H1 (cell line): ENCODE data around the gene COLEC12.

Experiments
- CREB1 ChIP-seq: IDR thresholded peaks from 2 replicates; pipeline ENCODE4 v1.6.1; 2012; ENCODE audit warnings: inconsistent platforms
- CTCF ChIP-seq, 3 experiments: IDR thresholded peaks; 1 replicate in 2 of 3; 2 replicates in 1 of 3; pipeline versions ENCODE4 v1.5.1 to v1.6.1; 2011; ENCODE audit warnings: low read length in 3 of 3, mild to moderate bottlenecking in 3 of 3, inconsistent platforms in 2 of 3, low read depth in 1 of 3, moderate library complexity in 1 of 3; ENCODE audit not compliant: insufficient read depth in 1 of 3; ENCODE audit errors: control extremely low read depth in 1 of 3
- GTF2F1 ChIP-seq: IDR thresholded peaks from 2 replicates; pipeline ENCODE4 v1.6.1; 2012; ENCODE audit warnings: low read depth, low read length, improper control_type of control experiment, borderline replicate concordance

GRCh38 chr18:312415-312814 is 188.1 kb downstream of the COLEC12 start:
- TF ChIP-seq CREB1 (no peak), GTF2F1 (no peak), CTCF (IDR thresholded peaks at IDR 0.05; ENCODE audit: control extremely low read depth in 1 of 3, insufficient read depth in 1 of 3, low read depth in 1 of 3, low read length in 3 of 3) (no peak)
